HepG2 (cell line): Measurements from ENCODE around the gene SEPHS1. TPM values are rescaled to one million over a fixed set of nuclear protein-coding genes. Genes with fewer than 3 reads are reported as not detected.

Experiments used
- ATRX ChIP-seq: sonication (generic); formaldehyde crosslinking; IDR thresholded peaks from 2 replicates; pipeline ENCODE4 v1.4.0; 2020; ENCODE audit warnings: missing genetic modification reagents, borderline replicate concordance
- CERS6 ChIP-seq: sonication (generic); formaldehyde crosslinking; IDR thresholded peaks from 2 replicates; pipeline ENCODE4 v1.5.0; 2020; ENCODE audit warnings: missing genetic modification reagents
- DDIT3 ChIP-seq: sonication (generic); formaldehyde crosslinking; IDR thresholded peaks from 2 replicates; pipeline ENCODE4 v1.4.0; 2020; ENCODE audit warnings: mild to moderate bottlenecking, missing genetic modification reagents
- ISX ChIP-seq: sonication (generic); formaldehyde crosslinking; conservative IDR thresholded peaks from 2 replicates; pipeline ENCODE4 v1.5.0; 2020; ENCODE audit warnings: missing genetic modification reagents
- MBNL3 ChIP-seq: fragments of 250-450 bp; sonication (Bioruptor Pico); conservative IDR thresholded peaks from 2 replicates; pipeline ENCODE4 v1.8.0; 2022; ENCODE audit warnings: mild to moderate bottlenecking, inconsistent platforms
- MYNN ChIP-seq: sonication (generic); formaldehyde crosslinking; IDR thresholded peaks from 2 replicates; pipeline ENCODE4 v1.4.0; 2020; ENCODE audit warnings: mild to moderate bottlenecking, low read depth, missing genetic modification reagents
- PCBP2 ChIP-seq: fragments of 200-400 bp; formaldehyde crosslinking; optimal IDR thresholded peaks from 2 replicates; pipeline ENCODE3; 2018; ENCODE audit warnings: low read length, low read depth; ENCODE audit not compliant: poor library complexity, severe bottlenecking
- POLR2A ChIP-seq, 2 experiments: IDR thresholded peaks; 2 replicates each; pipeline ENCODE4 v1.6.1; 2011; ENCODE audit warnings: low read depth in 2 of 2, low read length in 2 of 2, mild to moderate bottlenecking in 1 of 2, moderate library complexity in 1 of 2; ENCODE audit not compliant: insufficient read depth in 1 of 2
- PPARG ChIP-seq: conservative IDR thresholded peaks from 2 replicates; pipeline ENCODE4 v1.6.1; 2016; ENCODE audit warnings: missing biosample characterization, missing genetic modification reagents
- REL ChIP-seq: sonication (generic); formaldehyde crosslinking; conservative IDR thresholded peaks from 2 replicates; pipeline ENCODE4 v1.8.0; 2022; ENCODE audit warnings: mild to moderate bottlenecking, missing genetic modification reagents, moderate library complexity
- SMAD1 ChIP-seq: sonication (generic); formaldehyde crosslinking; IDR thresholded peaks from 2 replicates; pipeline ENCODE4 v1.4.0; 2020; ENCODE audit warnings: missing genetic modification reagents, low read depth, mild to moderate bottlenecking, borderline replicate concordance
- SPEN ChIP-seq: sonication (generic); formaldehyde crosslinking; IDR thresholded peaks from 2 replicates; pipeline ENCODE4 v1.5.1; 2020; ENCODE audit warnings: low read depth, mild to moderate bottlenecking, missing genetic modification reagents
- SRSF9 ChIP-seq: fragments of 200-400 bp; formaldehyde crosslinking; IDR thresholded peaks from 2 replicates; pipeline ENCODE4 v1.6.1; 2018; ENCODE audit warnings: borderline replicate concordance, mild to moderate bottlenecking, low read depth, low read length; ENCODE audit not compliant: insufficient read depth, poor library complexity, severe bottlenecking
- STAG1 ChIP-seq: sonication (generic); formaldehyde crosslinking; IDR thresholded peaks from 2 replicates; pipeline ENCODE4 v1.4.0; 2020; ENCODE audit warnings: missing genetic modification reagents
- TFDP2 ChIP-seq: sonication (generic); formaldehyde crosslinking; IDR thresholded peaks from 2 replicates; pipeline ENCODE4 v1.4.0; 2020; ENCODE audit warnings: missing genetic modification reagents
- THAP11 ChIP-seq: IDR thresholded peaks from 2 replicates; pipeline ENCODE4 v1.6.1; 2016; ENCODE audit warnings: missing biosample characterization, missing genetic modification reagents
- THYN1 ChIP-seq: sonication (generic); formaldehyde crosslinking; IDR thresholded peaks from 2 replicates; pipeline ENCODE4 v1.8.1; 2023; ENCODE audit warnings: low read depth, mild to moderate bottlenecking, moderate library complexity, missing genetic modification reagents, borderline replicate concordance
- YEATS2 ChIP-seq: sonication (generic); formaldehyde crosslinking; IDR thresholded peaks from 2 replicates; pipeline ENCODE4 v1.4.0; 2020; ENCODE audit warnings: missing genetic modification reagents, borderline replicate concordance
- ZFP36 ChIP-seq: fragments of 150-350 bp; IDR thresholded peaks from 2 replicates; pipeline ENCODE4 v1.6.1; 2018; ENCODE audit warnings: borderline replicate concordance, low read length, low read depth; ENCODE audit not compliant: partially characterized antibody
- ZGPAT ChIP-seq: IDR thresholded peaks from 2 replicates; pipeline ENCODE4 v1.6.1; 2016; ENCODE audit warnings: mild to moderate bottlenecking
- ZNF326 ChIP-seq: sonication (generic); formaldehyde crosslinking; IDR thresholded peaks from 2 replicates; pipeline ENCODE4 v1.4.0; 2020; ENCODE audit warnings: missing genetic modification reagents, borderline replicate concordance
- ZNF337 ChIP-seq: sonication (generic); formaldehyde crosslinking; IDR thresholded peaks from 2 replicates; pipeline ENCODE4 v1.5.1; 2020; ENCODE audit warnings: missing genetic modification reagents, low read depth, mild to moderate bottlenecking, borderline replicate concordance
- ZNF776 ChIP-seq: sonication (generic); formaldehyde crosslinking; IDR thresholded peaks from 2 replicates; pipeline ENCODE4 v1.4.0; 2020; ENCODE audit warnings: mild to moderate bottlenecking, missing genetic modification reagents
- ZNF788 ChIP-seq: sonication (generic); formaldehyde crosslinking; IDR thresholded peaks from 2 replicates; pipeline ENCODE4 v1.5.0; 2020; ENCODE audit warnings: mild to moderate bottlenecking, missing genetic modification reagents, borderline replicate concordance
- ZNF792 ChIP-seq: IDR thresholded peaks from 2 replicates; pipeline ENCODE4 v1.6.1; 2016
- ZNF879 ChIP-seq: sonication (generic); formaldehyde crosslinking; IDR thresholded peaks from 2 replicates; pipeline ENCODE4 v1.8.1; 2023; ENCODE audit warnings: missing genetic modification reagents
- polyA plus RNA-seq, 8 experiments: library from polyadenylated mRNA; depleted of rRNA in 3 of 8; stranded (reverse) in 7 of 8; unstranded in 1 of 8; fragments of >200 nt; fragmentation: Illumina TruSeq in 4 of 8; extraction: Trizol in 4 of 8; gene quantifications; 2 replicates each; pipeline versions ENCODE4 v1.2.1 to v1.2.3, GENCODE V29; 2011 to 2016; ENCODE audit warnings: low read depth in 4 of 8, missing spikeins in 1 of 8, mixed read lengths in 1 of 8; ENCODE audit not compliant: insufficient read depth in 1 of 8
- total RNA-seq, 5 experiments: library from RNA; depleted of rRNA; stranded (reverse); fragments of >200 nt; fragmentation: Illumina TruSeq; extraction: Trizol; gene quantifications; 2 replicates each; pipeline ENCODE4 v1.2.3, GENCODE V29; 2016; ENCODE audit warnings: low read depth in 1 of 5

SEPHS1 gene
- total and polyA plus RNA-seq, 2 of the 13 experiments (the other 11 are each of a cell fraction or from before 2014, with no cell fraction given) = 57.8 to 61.5 TPM

- TF ChIP-seq SPEN (CRISPR knock-in tag) (peak; percentile 61; the same call in 1 of the 2 replicates), REL (peak; percentile 35; the same call in 1 of the 2 replicates), YEATS2 (CRISPR knock-in tag) (no peak), ZNF337 (CRISPR knock-in tag) (no peak), POLR2A (IDR thresholded peaks at IDR 0.05; ENCODE audit: insufficient read depth in 1 of 2, low read depth in 2 of 2, low read length in 2 of 2) (peak; percentile 90 to 97), PCBP2 (no peak), THAP11 (CRISPR knock-in tag) (peak; percentile 34; the same call in 1 of the 2 replicates), ATRX (no peak), SMAD1 (CRISPR knock-in tag) (no peak), ZNF326 (no peak), MBNL3 (no peak), MYNN (CRISPR knock-in tag) (no peak), ZNF788 (CRISPR knock-in tag) (peak; percentile 81), STAG1 (CRISPR knock-in tag) (peak; percentile 25; the same call in 1 of the 2 replicates), ZNF792 (CRISPR knock-in tag) (no peak; the same call in none of the 2 replicates), DDIT3 (no peak; the same call in 1 of the 2 replicates), PPARG (CRISPR knock-in tag) (peak; percentile 85), ZNF879 (CRISPR knock-in tag) (peak; percentile 48; the same call in 1 of the 2 replicates), ZFP36 (no peak), ZNF776 (CRISPR knock-in tag) (0 out of 2 replicates have a peak, but pooled peaks have one; percentile 33), ZGPAT (CRISPR knock-in tag) (peak; percentile 80), SRSF9 (no peak), TFDP2 (CRISPR knock-in tag) (peak; percentile 70), THYN1 (no peak), CERS6 (CRISPR knock-in tag) (no peak), ISX (CRISPR knock-in tag) (peak; percentile 85; the same call in 1 of the 2 replicates)
Measured at GRCh38 chr10:13299437-13300287, 48.4 kb downstream of the SEPHS1 start, which contains the start of gene PHYH (continued).
